Cardiac fibroblast (primary cell): ENCODE data around the gene AQP5.

Source experiments
- DNase-seq, 2 donors: peaks; one replicate each; pipeline versions ENCODE4 v3.0.0 to v3.0.0-alpha.2; 2010; ENCODE audit warnings: low read depth in 2 of 2
- H3K4me3 ChIP-seq, 2 donors: replicated peaks in 1 of 2; 1 replicate in 1 of 2; 2 replicates in 1 of 2; pipeline ENCODE4 v1.5.1; 2011; ENCODE audit warnings: low read depth in 2 of 2, low read length in 2 of 2, mild to moderate bottlenecking in 2 of 2, moderate library complexity in 1 of 2
- TF ChIP-seq, protein P1 (sequence below): IDR thresholded peaks from one replicate; pipeline ENCODE4 v1.5.1; 2011; ENCODE audit warnings: low read depth, mild to moderate bottlenecking, low read length, inconsistent platforms

The AQP5 gene

DNA sequence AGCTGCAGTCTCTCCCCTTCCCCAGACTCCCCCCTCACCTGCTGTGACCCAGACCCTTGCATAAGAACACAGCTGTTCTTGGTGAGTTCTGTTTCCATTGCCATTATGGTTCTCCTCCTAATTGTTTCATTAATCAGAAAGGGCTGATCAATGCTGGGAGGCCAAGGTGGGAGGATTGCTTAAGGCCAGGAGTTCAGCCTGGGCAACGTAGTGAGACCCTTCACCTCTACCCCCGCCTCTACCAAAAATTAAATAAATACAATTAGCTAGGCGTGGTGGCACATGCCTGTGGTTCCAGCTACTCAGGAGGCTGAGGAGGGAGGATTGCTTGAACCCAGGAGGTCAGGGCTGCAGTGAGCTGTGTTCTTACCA, 40.8 kb upstream of the AQP5 start:
- TF ChIP-seq, protein P1, sequence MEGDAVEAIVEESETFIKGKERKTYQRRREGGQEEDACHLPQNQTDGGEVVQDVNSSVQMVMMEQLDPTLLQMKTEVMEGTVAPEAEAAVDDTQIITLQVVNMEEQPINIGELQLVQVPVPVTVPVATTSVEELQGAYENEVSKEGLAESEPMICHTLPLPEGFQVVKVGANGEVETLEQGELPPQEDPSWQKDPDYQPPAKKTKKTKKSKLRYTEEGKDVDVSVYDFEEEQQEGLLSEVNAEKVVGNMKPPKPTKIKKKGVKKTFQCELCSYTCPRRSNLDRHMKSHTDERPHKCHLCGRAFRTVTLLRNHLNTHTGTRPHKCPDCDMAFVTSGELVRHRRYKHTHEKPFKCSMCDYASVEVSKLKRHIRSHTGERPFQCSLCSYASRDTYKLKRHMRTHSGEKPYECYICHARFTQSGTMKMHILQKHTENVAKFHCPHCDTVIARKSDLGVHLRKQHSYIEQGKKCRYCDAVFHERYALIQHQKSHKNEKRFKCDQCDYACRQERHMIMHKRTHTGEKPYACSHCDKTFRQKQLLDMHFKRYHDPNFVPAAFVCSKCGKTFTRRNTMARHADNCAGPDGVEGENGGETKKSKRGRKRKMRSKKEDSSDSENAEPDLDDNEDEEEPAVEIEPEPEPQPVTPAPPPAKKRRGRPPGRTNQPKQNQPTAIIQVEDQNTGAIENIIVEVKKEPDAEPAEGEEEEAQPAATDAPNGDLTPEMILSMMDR: no peak
- no peak for DNase-seq
- H3K4me3 ChIP-seq: no peak overlapping the region

- TF ChIP-seq, protein P1: no peak
- no peak for DNase-seq
- no peak overlapping the region for H3K4me3 ChIP-seq
Measured at GRCh38 chr12:49921299-49921698, 40.4 kb upstream of the AQP5 start.

GRCh38 chr12:49921936-49922335, 39.7 kb upstream of the AQP5 start:
- DNase-seq: no peak
- TF ChIP-seq, protein P1: no peak
- H3K4me3 ChIP-seq: no peak overlapping the region

GRCh38 chr12:49922349-49923034, 39.2 kb upstream of the AQP5 start:
- no peak for DNase-seq
- TF ChIP-seq, protein P1: no peak
- no peak overlapping the region for H3K4me3 ChIP-seq

DNA sequence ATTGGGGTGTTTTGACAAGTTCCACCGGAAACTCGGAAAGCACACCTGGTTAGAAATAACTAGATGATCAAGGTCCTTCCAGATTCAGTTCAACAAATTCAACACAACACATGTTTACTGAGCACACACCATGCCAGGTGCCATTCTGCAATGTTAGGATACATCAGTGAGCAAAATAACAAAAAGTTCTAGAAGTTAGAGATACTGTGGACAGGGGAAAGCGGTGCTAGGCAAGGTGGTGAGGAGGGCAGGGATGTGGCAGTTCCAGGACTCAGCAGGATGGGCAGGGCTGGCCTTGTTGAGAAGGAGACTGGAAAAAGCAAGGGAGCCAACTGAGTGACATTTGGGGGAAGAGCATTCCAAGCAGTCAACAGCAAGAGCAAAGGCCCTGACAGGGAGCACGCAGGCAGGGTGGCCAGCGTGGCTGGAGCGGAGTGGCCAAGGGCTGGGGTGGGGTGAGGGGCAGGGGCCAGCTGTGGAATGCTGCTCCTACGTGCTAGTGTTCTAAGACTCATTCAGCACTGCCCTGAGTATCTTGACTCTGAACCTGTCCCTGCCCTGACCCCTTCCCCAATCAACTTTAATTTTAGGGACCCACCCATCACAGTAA, 38.5 kb upstream of the AQP5 start:
- TF ChIP-seq, protein P1: no peak
- DNase-seq: no peak
- no peak overlapping the region for H3K4me3 ChIP-seq

GRCh38 chr12:49923880-49924556, 37.7 kb upstream of the AQP5 start:
- no peak overlapping the region for H3K4me3 ChIP-seq
- TF ChIP-seq, protein P1: no peak
- DNase-seq: no peak
